HUDEP-2 (cell line): ENCODE data around the gene SEMA3C.
A peak's percentile ranks its signal among the peaks of the same experiment; 100 is the strongest.

Experiments used
- DNase-seq, 76 experiments: peaks; one replicate each; lab custom pipeline; 2025; ENCODE audit not compliant: unreplicated experiment in 76 of 76; lab: John Stamatoyannopoulos, UW

Gene SEMA3C

GRCh38 chr7:80785961-80786536 is 132.8 kb downstream of the SEMA3C start:
- DNase-seq = no peak

GRCh38 chr7:80785276-80785675 is 133.6 kb downstream of the SEMA3C start:
- no peak for DNase-seq

GRCh38 chr7:80783678-80784327 is 135.0 kb downstream of the SEMA3C start:
- no peak for DNase-seq

- DNase-seq = no peak
These were observed 135.6 kb downstream of the SEMA3C start for GRCh38 chr7:80783186-80783677.

GRCh38 chr7:80781561-80781979 is 137.3 kb downstream of the SEMA3C start:
- DNase-seq = no peak

GRCh38 chr7:80781146-80781545 is 137.7 kb downstream of the SEMA3C start:
- no peak for DNase-seq

- DNase-seq = no peak
These were observed 139.4 kb downstream of the SEMA3C start for GRCh38 chr7:80779456-80779855.

- DNase-seq = no peak
These were observed 143.0 kb downstream of the SEMA3C start for GRCh38 chr7:80775897-80776296.

GRCh38 chr7:80775482-80775881 is 143.4 kb downstream of the SEMA3C start:
- DNase-seq = no peak

- no peak for DNase-seq
These were observed 144.0 kb downstream of the SEMA3C start for GRCh38 chr7:80774843-80775242.

GRCh38 chr7:80773787-80774508 is 144.9 kb downstream of the SEMA3C start:
- DNase-seq = no peak

GRCh38 chr7:80772347-80772993 is 146.4 kb downstream of the SEMA3C start:
- no peak for DNase-seq

GRCh38 chr7:80771523-80771922 is 147.3 kb downstream of the SEMA3C start:
- no peak for DNase-seq

GRCh38 chr7:80770675-80771081 is 148.2 kb downstream of the SEMA3C start:
- DNase-seq = no peak

GRCh38 chr7:80770061-80770460 is 148.8 kb downstream of the SEMA3C start:
- no peak for DNase-seq

GRCh38 chr7:80768756-80769155 is 150.1 kb downstream of the SEMA3C start:
- DNase-seq = no peak

GRCh38 chr7:80767654-80768053 is 151.2 kb downstream of the SEMA3C start:
- DNase-seq = no peak

GRCh38 chr7:80766724-80767123 is 152.1 kb downstream of the SEMA3C start:
- no peak for DNase-seq

- no peak for DNase-seq
These were observed 154.7 kb downstream of the SEMA3C start for GRCh38 chr7:80764132-80764531.

GRCh38 chr7:80763704-80764103 is 155.1 kb downstream of the SEMA3C start:
- no peak for DNase-seq

GRCh38 chr7:80763289-80763688 is 155.6 kb downstream of the SEMA3C start:
- peak in 2 of 76 experiments; percentile 2 to 24 for DNase-seq
